ENCODE results near the gene RILPL2.
A peak's percentile ranks its signal among the peaks of the same experiment; 100 is the strongest.
"Not testable (repeated sequence)": the region's sequence is repeated elsewhere in the genome, so short reads cannot be mapped to it uniquely, and the experiment has no call there.

RILPL2 gene

DNA sequence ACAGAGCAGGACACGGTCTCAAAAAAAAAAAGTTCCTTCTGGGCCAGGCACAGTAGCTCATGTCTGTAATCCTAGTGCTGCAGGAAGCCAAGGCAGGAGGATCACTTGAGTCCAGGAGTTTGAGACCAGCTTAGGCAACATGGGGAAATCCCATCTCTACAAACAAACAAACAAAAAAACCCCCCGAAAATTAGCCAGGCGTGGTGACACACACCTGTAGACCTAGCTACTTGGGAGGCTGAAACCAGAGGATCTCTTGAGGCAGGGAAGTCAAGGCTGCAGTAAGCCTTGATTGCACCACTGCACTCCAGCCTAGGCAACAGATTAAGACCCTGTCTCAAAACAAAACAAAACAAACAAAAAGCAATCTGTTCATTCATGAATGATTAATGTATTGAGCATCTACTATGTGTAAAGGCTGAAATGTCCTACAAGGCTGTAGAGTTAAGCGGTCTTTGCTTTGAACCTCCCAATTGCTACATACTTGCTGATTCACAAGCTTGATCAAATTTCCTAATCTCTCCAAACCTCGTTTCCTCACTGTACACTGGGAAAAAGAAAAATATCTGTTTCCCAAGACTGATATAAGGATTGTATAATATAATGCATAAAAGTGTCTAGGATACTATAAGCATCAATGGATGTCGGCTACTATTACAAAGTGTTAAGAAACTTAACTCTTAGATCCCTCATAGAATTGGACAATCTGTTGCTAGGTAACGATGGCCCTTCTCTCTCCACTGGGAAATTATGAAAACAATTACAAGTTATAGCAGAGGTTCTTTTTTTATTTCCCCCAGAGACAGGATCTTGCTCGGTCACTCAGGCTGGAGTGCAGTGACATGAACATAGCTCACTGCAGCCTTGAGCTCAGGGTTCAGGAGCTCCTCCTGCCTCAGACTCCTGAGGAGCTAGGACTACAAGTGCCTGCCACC, 7.9 kb upstream of the RILPL2 start:
- Histone ChIP-seq H3K4me3 (ENCODE audit: low read depth, low read length) (no peak overlapping the region), H3K4me1 (no peaks in the 10 kb centered on the region), H3K27me3 (no peaks in the 10 kb centered on the region), H3K36me3 (no peaks in the 10 kb centered on the region), H3K9me3 (no peaks in the 10 kb centered on the region)
- TF ChIP-seq, protein P1, sequence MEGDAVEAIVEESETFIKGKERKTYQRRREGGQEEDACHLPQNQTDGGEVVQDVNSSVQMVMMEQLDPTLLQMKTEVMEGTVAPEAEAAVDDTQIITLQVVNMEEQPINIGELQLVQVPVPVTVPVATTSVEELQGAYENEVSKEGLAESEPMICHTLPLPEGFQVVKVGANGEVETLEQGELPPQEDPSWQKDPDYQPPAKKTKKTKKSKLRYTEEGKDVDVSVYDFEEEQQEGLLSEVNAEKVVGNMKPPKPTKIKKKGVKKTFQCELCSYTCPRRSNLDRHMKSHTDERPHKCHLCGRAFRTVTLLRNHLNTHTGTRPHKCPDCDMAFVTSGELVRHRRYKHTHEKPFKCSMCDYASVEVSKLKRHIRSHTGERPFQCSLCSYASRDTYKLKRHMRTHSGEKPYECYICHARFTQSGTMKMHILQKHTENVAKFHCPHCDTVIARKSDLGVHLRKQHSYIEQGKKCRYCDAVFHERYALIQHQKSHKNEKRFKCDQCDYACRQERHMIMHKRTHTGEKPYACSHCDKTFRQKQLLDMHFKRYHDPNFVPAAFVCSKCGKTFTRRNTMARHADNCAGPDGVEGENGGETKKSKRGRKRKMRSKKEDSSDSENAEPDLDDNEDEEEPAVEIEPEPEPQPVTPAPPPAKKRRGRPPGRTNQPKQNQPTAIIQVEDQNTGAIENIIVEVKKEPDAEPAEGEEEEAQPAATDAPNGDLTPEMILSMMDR (IDR thresholded peaks at IDR 0.05; ENCODE audit: low read depth, low read length) = no peak
- no peak for DNase-seq

DNA sequence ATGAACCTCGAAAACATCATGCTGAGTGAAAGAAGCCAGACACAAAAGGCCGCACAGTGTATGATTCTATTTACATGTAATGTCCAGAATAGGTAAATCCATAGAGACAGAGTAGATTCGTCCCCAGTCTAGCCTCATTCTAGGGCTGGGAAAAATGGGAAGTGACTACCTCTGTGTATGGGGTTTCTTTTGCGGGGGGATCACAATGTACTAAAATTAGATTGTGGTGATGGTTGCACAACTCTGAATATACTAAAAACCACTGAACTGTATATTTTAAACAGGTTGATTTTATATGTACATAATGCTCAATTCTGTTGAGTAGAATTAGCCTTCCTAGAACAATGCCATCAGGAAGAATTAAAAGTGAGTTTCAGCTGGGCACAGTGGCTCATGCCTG, 6.3 kb upstream of the RILPL2 start:
- H3K27me3 ChIP-seq = no peaks in the 10 kb centered on the region
- H3K36me3 ChIP-seq = no peaks in the 10 kb centered on the region
- no peak for DNase-seq
- H3K4me3 ChIP-seq (ENCODE audit: low read depth, low read length) = no peak overlapping the region
- H3K9me3 ChIP-seq = no peaks in the 10 kb centered on the region
- H3K4me1 ChIP-seq = no peaks in the 10 kb centered on the region
- TF ChIP-seq, protein P1 (IDR thresholded peaks at IDR 0.05; ENCODE audit: low read depth, low read length) = no peak

DNA sequence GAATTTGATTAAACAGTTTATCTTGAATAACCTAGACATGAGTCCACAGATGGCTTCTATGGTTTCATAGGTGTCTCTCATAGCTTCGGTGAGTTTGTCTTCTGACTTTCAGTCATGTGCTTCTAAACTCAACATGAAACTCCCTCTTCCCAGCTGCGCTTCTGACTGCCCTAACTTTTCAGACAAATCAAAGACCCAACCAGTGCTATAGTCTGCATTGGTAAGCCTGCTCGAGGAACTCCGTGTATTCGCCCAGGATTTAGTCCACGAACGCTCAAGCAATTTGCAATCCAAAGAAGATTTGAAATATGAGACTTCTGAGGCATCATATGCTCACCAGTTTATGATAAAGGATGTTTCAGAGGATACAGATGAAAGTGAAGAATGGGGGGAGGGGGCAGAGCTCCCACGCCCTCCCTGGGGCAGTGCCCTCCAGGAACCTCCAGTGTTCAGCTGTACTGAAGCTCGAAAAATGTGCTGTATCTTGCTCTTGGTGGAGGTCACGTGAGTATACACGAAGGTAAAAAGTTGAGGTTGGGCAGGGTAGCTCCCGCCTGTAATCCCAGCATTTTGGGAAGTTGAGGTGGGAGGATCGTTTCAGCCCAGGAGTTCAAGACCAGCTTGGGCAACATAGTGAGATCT, 5.2 kb upstream of the RILPL2 start:
- no peak for DNase-seq
- TF ChIP-seq, protein P1 (IDR thresholded peaks at IDR 0.05; ENCODE audit: low read depth, low read length) = no peak
- Histone ChIP-seq H3K9me3 (no peaks in the 10 kb centered on the region), H3K36me3 (no peaks in the 10 kb centered on the region), H3K4me1 (no peaks in the 10 kb centered on the region), H3K27me3 (no peaks in the 10 kb centered on the region), H3K4me3 (ENCODE audit: low read depth, low read length) (no peak overlapping the region)

DNA sequence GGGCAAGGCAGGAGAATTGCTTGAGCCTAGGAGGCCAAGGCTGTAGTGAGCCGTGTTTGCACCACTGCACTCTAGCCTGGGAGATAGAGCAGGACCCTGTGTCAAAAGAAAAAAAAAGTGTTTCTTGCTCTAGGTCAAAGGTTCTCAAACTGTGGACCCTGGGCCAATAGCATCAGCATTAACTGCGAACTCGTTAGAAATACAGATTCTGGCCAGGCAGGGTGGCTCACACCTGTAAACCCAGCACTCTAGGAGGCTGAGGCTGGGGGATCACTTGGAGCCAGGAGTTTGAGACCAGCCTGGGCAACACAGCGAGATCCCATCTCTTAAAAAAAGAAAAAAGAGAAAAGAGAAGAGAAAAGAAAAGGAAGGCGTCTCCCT, 858 bp downstream of the RILPL2 start:
- no peaks in the 10 kb centered on the region for H3K4me1 ChIP-seq
- TF ChIP-seq, protein P1 (IDR thresholded peaks at IDR 0.05; ENCODE audit: low read depth, low read length) = no peak
- H3K36me3 ChIP-seq = no peaks in the 10 kb centered on the region
- H3K4me3 ChIP-seq (ENCODE audit: low read depth, low read length) = peak overlapping the region; percentile 88
- H3K9me3 ChIP-seq = no peaks in the 10 kb centered on the region
- DNase-seq = no peak
- no peaks in the 10 kb centered on the region for H3K27me3 ChIP-seq

DNA sequence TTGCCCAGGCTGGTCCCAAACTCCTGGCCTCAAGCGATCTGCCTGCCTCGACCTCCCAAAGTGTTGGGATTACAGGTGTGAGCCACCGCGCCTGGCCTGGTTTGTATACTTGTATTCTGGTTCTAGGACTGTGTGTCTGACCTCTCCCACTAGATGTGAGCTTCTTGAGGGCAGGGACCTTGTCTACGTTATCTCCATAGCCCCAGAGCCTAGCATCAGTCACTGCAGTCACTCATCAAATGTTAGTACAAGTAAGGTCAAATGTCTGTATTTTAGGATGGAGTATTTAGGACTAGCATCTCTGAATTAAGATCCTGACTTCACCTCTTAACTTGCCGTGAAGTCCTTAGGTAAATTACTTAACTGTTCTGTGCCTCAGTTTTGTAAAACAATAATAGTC, 2.9 kb downstream of the RILPL2 start:
- H3K4me1 ChIP-seq = no peaks in the 10 kb centered on the region
- H3K27me3 ChIP-seq = no peaks in the 10 kb centered on the region
- no peak for DNase-seq
- H3K4me3 ChIP-seq (ENCODE audit: low read depth, low read length) = no peak overlapping the region
- H3K36me3 ChIP-seq = no peaks in the 10 kb centered on the region
- TF ChIP-seq, protein P1 (IDR thresholded peaks at IDR 0.05; ENCODE audit: low read depth, low read length) = no peak
- no peaks in the 10 kb centered on the region for H3K9me3 ChIP-seq

DNA sequence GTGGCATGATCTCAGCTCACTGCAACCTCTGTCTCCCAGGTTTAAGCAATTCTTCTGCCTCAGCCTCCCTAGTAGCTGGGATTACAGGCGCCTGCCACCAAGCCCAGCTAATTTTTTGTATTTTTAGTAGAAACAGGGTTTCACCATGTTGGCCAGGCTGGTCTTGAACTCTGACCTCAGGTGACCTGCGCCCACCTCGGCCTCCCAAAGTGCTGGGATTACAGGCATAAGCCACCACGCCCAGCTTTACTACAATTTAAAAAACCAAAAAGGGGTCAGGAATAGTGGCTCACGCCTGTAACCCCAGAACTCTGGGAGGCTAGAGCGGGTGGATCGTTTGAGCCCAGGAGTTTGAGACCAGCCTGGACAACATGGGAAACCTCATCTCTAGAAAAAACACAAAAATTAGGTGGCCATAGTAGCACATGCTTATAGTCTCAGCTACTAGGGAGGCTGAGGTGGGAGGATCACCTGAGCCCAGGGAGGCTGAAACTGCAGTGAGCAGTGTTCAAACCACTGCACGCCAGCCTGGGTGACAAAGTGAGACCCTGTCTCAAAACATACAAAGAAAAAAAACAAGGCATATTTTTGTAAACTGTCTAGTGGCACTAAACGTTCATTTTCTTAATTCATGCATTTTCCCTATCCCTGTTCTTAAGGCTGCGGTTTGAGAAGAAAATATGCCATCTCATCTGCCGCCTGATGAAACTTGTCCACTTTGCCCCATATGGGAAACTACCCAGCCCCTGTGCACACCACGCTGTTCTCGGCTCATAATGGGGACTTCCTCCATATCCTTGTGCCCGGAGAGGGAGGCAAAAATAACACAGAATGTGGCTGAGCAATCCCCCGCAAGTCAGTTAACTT, 4.3 kb downstream of the RILPL2 start:
- not testable (repeated sequence) for H3K4me1 ChIP-seq; H3K36me3 ChIP-seq; H3K9me3 ChIP-seq; DNase-seq; H3K4me3 ChIP-seq (ENCODE audit: low read depth, low read length); H3K27me3 ChIP-seq

DNA sequence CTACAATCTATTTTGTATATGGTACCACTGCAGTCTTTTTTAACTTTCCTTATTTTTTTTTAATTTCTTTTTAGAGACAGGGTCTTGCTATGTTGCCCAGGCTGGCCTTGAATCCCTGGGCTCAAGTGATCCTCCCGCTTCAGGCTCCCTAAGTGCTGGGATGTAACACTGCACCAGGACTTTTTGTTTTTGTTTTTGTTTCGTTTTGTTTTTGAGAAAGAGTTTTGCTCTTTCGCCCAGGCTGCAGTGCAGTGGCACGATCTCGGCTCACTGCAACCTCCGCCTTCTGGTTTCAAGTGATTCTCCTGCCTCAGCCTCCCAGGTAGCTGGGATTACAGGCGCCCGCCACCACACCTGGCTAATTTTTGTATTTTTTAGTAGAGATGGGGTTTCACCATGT, 7.4 kb downstream of the RILPL2 start:
- H3K4me3 ChIP-seq (ENCODE audit: low read depth, low read length); H3K4me1 ChIP-seq; H3K9me3 ChIP-seq; H3K27me3 ChIP-seq; H3K36me3 ChIP-seq; DNase-seq: not testable (repeated sequence)
